HEK293 (cell line): ENCODE data around the gene GAS2L3.

Experiments used
- EGR2 ChIP-seq: fragments of 450-650 bp; formaldehyde crosslinking; IDR thresholded peaks from 2 replicates; pipeline ENCODE4 v1.5.1; 2016; ENCODE audit warnings: low read depth, missing biosample characterization, missing genetic modification characterization
- ZNF324 ChIP-seq: fragments of 450-650 bp; formaldehyde crosslinking; IDR thresholded peaks from 2 replicates; pipeline ENCODE4 v1.5.1; 2016; ENCODE audit warnings: missing biosample characterization, missing genetic modification characterization
- ZNF521 ChIP-seq: fragments of 450-650 bp; formaldehyde crosslinking; IDR thresholded peaks from 2 replicates; pipeline ENCODE4 v1.5.1; 2017; ENCODE audit warnings: missing biosample characterization, mild to moderate bottlenecking, missing genetic modification characterization
- TF ChIP-seq, protein P1 (sequence below): IDR thresholded peaks from 2 replicates; pipeline ENCODE4 v1.6.1; 2011; ENCODE audit warnings: mild to moderate bottlenecking, low read depth, low read length, borderline replicate concordance
- TF ChIP-seq, protein P2 (sequence below): fragments of 450-650 bp; formaldehyde crosslinking; IDR thresholded peaks from 2 replicates; pipeline ENCODE4 v1.5.1; 2016; ENCODE audit warnings: missing biosample characterization, missing genetic modification characterization

DNA sequence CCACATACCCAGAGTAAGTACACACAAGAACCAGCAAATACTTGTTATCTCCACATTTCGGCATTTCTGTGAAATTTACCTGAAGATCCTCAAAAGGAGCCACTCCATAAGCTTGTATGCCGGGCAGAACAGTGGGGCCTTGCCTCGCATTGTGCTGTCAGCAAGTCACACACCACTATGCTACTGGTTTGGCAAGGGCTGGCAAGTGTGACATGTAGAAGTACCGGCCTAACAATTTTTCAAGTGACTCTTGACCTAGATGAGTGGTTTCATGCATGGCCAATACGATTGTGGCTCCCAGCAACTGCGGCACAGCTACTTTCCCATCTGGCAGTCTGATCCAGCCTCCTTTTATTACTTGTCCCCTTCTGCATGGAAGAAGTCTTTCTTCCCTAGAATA is 69.8 kb downstream of the GAS2L3 start:
- TF ChIP-seq ZNF521 (tag by site-specific recombination), result no peak
- TF ChIP-seq, protein P1, sequence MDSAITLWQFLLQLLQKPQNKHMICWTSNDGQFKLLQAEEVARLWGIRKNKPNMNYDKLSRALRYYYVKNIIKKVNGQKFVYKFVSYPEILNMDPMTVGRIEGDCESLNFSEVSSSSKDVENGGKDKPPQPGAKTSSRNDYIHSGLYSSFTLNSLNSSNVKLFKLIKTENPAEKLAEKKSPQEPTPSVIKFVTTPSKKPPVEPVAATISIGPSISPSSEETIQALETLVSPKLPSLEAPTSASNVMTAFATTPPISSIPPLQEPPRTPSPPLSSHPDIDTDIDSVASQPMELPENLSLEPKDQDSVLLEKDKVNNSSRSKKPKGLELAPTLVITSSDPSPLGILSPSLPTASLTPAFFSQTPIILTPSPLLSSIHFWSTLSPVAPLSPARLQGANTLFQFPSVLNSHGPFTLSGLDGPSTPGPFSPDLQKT, result no peak
- TF ChIP-seq, protein P2, sequence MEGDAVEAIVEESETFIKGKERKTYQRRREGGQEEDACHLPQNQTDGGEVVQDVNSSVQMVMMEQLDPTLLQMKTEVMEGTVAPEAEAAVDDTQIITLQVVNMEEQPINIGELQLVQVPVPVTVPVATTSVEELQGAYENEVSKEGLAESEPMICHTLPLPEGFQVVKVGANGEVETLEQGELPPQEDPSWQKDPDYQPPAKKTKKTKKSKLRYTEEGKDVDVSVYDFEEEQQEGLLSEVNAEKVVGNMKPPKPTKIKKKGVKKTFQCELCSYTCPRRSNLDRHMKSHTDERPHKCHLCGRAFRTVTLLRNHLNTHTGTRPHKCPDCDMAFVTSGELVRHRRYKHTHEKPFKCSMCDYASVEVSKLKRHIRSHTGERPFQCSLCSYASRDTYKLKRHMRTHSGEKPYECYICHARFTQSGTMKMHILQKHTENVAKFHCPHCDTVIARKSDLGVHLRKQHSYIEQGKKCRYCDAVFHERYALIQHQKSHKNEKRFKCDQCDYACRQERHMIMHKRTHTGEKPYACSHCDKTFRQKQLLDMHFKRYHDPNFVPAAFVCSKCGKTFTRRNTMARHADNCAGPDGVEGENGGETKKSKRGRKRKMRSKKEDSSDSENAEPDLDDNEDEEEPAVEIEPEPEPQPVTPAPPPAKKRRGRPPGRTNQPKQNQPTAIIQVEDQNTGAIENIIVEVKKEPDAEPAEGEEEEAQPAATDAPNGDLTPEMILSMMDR (tag by site-specific recombination), result no peak
- TF ChIP-seq ZNF324 (tag by site-specific recombination), result no peak
- TF ChIP-seq EGR2 (tag by site-specific recombination), result no peak
